ENCODE data around the gene CHRNB2. TPM values are rescaled to one million over a fixed set of nuclear protein-coding genes. Genes with fewer than 3 reads are reported as not detected.

CHRNB2 gene
- total RNA-seq, 2 experiments from 2014 or later, result not detected

DNA sequence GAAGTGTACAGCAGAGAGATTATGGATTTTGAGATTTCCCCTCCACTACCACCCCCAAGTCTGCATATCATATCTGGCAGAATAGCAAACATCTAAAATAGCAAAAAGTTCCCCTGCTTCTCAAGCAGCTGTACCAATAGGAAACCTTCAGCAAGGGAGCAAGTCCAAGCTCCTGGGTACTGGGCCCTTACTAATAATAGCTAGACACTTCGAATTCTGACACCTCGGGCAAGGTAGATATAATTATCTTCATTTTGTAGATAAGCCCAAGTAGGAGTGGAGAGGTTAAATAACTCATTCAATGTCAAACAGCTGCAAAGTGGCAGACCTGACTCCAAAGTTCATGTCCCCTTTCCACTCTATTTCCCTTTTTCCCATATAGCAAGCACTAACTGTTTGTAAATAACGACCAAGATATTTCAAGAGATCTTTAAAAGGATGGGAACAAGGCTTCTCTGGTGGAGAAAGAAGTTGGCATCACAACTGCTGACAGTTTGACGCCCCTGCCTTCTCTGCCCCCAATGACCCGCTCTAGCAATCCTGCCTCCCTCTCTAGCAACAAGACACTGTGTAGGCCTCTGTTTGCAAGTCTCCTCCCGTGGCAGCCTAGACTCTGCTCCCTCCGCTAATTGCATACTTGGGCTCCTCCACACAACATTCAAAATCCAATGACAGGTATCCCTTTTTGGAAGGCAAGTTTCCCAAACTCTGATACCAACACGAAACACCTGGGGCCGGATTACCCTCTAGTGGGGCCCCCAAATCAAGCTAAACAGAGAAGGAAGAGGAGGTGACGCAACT, 59.1 kb downstream of the CHRNB2 start:
- ATAC-seq, result peak; percentile 52
- CTCF ChIA-PET, result interaction anchor here (0.9 to 2.0 kb wide), 6 partner anchors 8 to 252 kb away, joined by 3 to 7 read pairs (median 5); no protein-coding TSS in a partner anchor
- Mint-ChIP-seq H3K27ac (peak overlapping the region; percentile 97), H3K27me3 (peaks cover 8% of the 10 kb centered on the region), H3K4me1 (peaks cover 49% of the 10 kb centered on the region), H3K9me3 (ENCODE audit: low read depth) (peaks cover 7% of the 10 kb centered on the region), H3K36me3 (peaks cover 32% of the 10 kb centered on the region), H3K4me3 (peak overlapping the region; percentile 92)
- DNase-seq, result no peak

DNA sequence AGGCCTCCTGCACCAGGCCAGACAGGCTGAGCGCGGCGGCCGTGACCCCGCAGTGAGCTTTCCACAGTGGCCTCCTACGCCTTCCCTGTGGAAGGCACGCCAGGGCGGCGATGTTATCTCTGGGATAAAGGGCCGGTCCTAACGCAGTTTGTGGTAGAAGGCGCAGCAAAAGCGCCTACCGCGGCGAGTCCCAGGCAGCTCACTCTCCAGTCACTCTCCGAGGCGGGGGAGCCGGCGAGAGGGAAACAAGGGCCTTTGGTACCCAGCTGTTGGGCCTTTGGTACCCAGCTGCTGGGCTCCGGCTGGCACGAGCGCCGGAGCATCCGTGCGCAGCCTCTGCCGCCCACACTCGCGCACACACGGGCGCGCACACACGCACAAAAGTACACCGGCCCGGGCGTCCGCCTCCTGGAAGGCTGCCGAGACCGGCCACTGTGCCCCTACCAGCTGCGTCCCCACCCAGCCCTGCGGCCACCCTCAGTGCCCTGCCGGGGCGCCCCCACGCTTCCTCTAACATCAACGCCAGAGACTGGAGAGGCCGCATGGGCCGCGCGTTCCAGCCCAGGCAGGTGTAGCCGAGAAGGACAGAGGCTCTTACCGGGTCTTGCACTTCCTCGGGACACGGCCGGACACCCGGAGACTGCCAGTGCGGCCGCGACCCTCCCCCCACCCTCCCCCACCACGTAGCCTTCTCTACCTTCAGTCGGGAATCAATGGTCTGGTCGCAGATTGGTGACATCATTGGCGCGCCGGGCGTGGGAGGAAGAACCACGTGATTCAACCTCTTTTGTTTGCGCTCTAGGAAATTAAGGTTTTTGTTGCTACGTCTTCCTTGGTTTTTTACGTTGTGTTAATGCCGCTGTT, 59.9 kb downstream of the CHRNB2 start:
- peak; percentile 95 for DNase-seq
- Mint-ChIP-seq H3K27me3 (peaks cover 13% of the 10 kb centered on the region), H3K4me3 (peak overlapping the region; percentile 92), H3K36me3 (peaks cover 32% of the 10 kb centered on the region), H3K27ac (peak overlapping the region; percentile 97), H3K4me1 (peaks cover 41% of the 10 kb centered on the region), H3K9me3 (ENCODE audit: low read depth) (peaks cover 7% of the 10 kb centered on the region)
- peak; percentile 83 for ATAC-seq
- CTCF ChIA-PET, result interaction anchor here (0.9 to 2.0 kb wide), 8 partner anchors 9 to 251 kb away, joined by 3 to 7 read pairs (median 4); no protein-coding TSS in a partner anchor

DNA sequence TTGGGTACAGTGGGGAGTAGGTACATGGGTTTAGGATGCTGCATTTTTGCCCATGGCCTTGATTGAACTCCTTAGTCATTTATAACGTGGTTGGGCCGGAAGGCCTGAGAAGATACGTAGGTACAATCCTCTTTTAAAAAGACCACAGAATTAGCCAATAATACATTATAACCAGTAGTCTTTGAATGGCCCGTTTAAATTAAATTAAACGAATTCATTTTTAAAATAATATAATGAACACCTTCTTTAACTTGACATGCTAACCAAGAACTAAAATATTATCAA, 60.5 kb downstream of the CHRNB2 start:
- H3K27ac Mint-ChIP-seq, result peak overlapping the region; percentile 97
- peaks cover 14% of the 10 kb centered on the region for H3K27me3 Mint-ChIP-seq
- CTCF ChIA-PET, result interaction anchor here (0.7 to 2.0 kb wide), 6 partner anchors 10 to 132 kb away, joined by 3 to 5 read pairs (median 4); no protein-coding TSS in a partner anchor
- ATAC-seq, result no peak
- H3K4me3 Mint-ChIP-seq, result peak overlapping the region; percentile 92
- peaks cover 31% of the 10 kb centered on the region for H3K36me3 Mint-ChIP-seq
- DNase-seq, result no peak
- H3K9me3 Mint-ChIP-seq (ENCODE audit: low read depth), result peaks cover 7% of the 10 kb centered on the region
- H3K4me1 Mint-ChIP-seq, result peaks cover 35% of the 10 kb centered on the region

DNA sequence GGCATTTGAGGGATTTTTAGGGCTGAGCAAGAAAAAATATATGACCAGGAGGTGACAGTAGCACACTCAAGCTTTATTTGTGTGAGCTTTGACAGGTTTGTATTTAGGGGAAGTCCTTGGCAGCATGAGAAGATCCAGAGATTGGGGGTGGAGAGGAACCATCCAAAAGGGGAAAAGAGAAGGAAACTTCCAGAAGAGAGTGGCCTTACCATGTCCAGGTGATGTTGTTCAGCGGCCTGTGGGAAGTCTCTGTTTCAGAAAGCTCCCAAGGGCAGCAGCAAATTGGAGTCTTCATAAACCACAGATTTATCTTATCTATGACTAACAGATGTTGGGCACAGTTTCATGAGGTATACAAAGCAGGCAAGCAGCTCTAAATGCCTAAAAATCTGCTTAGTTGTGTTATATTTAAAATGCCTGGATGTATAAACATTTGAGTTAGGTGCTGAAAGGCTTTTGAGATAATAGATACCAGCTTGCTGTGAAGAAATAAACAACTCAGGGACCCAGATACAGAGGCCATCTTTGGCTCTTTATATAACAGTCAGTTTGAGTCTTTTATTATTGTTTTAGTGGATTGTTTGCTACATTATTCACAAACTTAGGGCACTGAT, 61.6 kb downstream of the CHRNB2 start:
- Mint-ChIP-seq H3K27me3 (peaks cover 19% of the 10 kb centered on the region), H3K27ac (peak overlapping the region; percentile 11), H3K4me1 (peaks cover 29% of the 10 kb centered on the region), H3K9me3 (ENCODE audit: low read depth) (peaks cover 7% of the 10 kb centered on the region), H3K36me3 (peaks cover 23% of the 10 kb centered on the region), H3K4me3 (peak overlapping the region; percentile 48)
- ATAC-seq, result no peak
- no peak for DNase-seq
- CTCF ChIA-PET, result interaction anchor here (1.3 kb wide), 1 partner anchor 70 kb away, joined by 3 read pairs; no protein-coding TSS in a partner anchor

Other genes starting within 250 kb of the CHRNB2 start
- gene AQP10, start 246.7 kb upstream of the CHRNB2 start, total RNA-seq, result not detected
- gene ATP8B2, start 242.3 kb upstream of the CHRNB2 start, total RNA-seq, result 10 to 100 TPM; 46.3 to 67.3 TPM
- under 1 TPM; 0.53 to 0.66 TPM for gene IL6R, start 162.4 kb upstream of the CHRNB2 start, total RNA-seq
- gene TDRD10, start 65.6 kb upstream of the CHRNB2 start, total RNA-seq, result not detected
- gene SHE, start 65.4 kb upstream of the CHRNB2 start, total RNA-seq, result not detected
- 100 to 1,000 TPM; 103 to 110 TPM for gene UBE2Q1, start 9.1 kb upstream of the CHRNB2 start, total RNA-seq
- gene ADAR, start 40.4 kb downstream of the CHRNB2 start, total RNA-seq, result 100 to 1,000 TPM; 369 to 434 TPM